GM21390 (cell line): ENCODE results near the gene DHRS3.

Source experiments
- ATAC-seq: cut with Tn5 transposase; IDR thresholded peaks from one replicate; pipeline ENCODE4 v1.9.1; 2021; ENCODE audit not compliant: unreplicated experiment

DHRS3 gene

GRCh38 chr1:12617511-12617900 is 504 bp downstream of the DHRS3 start:
- no peak for ATAC-seq

DNA sequence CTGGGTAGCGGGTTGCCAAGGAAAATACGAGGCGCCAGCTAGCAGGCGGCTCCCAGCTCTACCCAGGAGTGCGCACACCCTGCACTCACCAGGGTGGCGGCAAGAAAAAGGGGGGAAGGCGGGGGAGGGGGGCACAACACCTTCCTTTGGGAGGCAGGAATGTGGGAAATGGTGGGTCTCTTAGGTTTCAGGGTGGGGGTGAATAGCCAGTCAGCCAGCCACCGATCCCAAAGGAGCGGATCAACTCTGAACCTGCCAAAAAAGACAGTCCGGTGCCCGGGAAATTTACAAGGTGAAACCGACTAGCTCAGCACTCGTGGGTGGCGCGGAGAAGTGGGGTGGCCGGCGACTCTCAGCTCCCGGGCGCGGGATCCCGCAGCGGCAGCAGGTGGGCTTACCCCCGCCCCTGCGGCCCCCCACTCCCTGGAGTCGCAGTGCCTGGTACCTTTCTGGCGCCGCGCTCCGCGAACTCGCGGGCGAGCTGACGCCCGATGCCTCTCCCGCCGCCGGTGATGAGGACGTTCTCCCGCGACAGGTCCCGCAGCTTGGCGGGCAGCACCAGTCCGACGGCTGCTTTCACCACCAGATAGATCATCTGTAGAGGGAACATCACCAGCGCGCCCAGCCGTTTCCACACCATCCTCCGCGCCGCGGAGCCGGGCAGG is 1.2 kb downstream of the DHRS3 start:
- no peak for ATAC-seq

- ATAC-seq: no peak
Observed at GRCh38 chr1:12615865-12616708, 1.9 kb downstream of the DHRS3 start.

DNA sequence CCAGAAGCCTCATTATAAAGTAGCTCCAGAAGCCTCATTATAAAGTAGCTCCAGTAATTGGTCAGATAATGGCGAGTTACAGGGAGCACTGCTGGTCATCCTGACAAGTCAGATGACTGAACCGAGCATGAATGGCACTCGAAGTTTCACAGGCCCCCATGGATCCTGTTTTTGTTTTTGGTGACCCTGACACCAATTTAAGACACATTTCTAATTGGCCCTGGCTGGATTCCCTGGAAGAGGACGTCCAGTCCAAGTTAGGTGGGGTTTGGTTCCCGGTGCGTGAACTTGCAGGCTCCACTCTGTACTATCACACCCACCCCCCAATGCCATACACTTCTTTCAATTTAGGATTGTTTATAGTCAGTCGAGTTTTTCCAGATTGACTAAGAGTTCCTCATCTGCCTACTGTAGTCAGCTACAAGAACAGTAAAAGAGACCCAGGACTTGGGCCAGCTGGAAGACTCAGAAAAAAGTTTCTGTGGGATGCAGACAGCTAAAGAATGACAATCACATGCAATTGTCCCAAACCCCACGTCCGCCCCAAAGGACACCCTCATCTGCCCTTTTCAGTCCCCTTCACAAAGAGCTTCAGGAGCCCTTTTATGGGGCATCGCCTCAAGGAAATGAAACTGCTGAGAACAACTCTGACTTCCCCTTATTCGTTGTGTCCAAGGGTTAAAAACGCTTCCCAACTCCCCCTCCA is 2.7 kb downstream of the DHRS3 start:
- no peak for ATAC-seq

GRCh38 chr1:12614402-12615158 is 3.4 kb downstream of the DHRS3 start:
- ATAC-seq: no peak

DNA sequence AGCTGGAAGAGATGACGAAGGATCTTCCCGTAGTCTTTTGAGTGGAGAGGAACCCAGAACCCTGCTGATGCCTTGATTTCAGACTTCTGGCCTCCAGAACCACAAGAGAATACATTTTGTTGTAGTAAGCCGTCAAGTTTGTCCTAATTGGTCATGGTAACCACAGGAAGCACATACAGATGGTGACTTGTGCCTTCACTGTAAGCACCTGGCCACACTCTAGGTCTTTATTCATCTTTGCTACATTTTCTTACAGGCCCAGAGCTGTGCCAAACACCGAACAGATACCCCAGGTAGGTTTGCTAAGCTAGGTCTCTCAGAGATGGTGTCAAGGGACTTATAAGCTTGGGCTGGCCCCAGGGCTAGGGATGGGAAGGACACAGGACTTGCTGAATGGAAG is 4.8 kb downstream of the DHRS3 start:
- ATAC-seq: no peak

DNA sequence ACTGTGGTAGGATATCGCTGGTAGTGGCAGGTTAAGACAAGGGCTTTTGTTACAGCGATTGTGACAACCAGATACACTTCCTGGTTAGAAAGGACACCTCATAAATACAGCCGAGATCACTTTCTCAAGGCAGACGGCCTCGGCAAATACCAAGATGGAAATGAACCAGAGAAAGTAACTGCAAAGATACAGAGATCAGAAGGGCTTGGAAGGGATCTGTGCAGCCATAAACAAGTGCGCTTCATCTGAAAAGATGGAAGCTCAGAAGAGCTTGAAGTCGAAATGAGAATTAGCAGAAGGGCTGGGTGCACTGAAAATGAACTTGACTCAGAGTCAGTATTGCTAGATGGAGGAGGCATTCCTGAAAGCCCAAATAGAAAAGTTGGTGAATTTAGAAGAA is 7.1 kb downstream of the DHRS3 start:
- no peak for ATAC-seq

DNA sequence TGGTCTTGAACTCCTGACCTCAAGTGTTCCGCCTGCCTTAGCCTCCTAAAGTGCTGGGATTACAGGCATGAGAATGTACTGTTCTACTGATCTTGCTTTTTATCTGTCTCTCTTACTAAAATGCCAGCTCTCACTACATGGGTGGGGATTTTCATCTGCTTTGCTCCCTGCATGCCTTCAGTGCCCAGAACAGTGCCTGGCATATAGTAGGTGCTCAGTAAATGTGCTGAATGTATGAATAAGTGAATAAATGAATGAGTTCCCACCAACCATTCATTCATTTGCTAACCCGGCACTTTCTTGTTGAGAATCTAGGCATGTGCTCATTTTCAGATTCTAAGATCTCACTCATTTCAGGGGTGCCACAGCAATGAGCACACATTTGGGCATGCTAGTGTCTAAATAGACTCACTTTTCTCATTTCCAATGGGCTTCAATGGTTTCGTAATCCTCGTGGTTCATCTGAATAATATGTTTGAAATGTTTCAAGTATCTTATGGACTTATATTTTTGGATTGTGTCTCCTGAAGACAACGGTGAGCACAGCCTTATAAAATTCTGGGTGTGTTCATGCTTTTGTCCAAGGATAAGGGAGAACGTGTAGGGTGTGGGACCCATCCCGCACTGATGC is 7.6 kb downstream of the DHRS3 start:
- ATAC-seq: no peak

DNA sequence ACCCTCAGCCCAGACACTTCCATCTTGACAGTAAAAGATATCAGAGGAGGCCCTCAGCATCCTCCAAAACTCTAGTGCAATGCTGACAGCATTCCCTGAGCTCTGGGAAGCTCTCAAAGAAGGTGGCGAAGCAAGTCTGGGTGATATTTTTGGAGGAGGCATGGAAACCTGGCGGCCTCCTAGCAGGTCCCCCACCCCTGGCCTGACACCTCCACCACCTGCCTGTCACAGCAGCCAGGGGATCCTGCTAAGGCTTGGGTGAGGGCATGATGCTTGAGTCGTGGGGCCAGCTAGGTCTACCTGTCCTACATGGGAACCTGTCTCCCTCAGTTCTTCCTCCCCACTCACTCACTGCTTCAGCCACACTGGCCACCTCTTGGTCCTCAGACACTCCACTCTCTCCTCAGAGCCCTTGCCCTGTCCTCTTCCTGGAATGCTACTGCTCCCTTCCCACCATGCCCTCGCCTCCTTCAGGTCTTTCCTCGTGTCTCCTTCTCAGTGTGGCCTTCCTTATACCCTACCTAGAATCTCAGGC is 8.5 kb downstream of the DHRS3 start:
- no peak for ATAC-seq

- no peak for ATAC-seq
Observed at GRCh38 chr1:12608311-12608957, 9.6 kb downstream of the DHRS3 start.

DNA sequence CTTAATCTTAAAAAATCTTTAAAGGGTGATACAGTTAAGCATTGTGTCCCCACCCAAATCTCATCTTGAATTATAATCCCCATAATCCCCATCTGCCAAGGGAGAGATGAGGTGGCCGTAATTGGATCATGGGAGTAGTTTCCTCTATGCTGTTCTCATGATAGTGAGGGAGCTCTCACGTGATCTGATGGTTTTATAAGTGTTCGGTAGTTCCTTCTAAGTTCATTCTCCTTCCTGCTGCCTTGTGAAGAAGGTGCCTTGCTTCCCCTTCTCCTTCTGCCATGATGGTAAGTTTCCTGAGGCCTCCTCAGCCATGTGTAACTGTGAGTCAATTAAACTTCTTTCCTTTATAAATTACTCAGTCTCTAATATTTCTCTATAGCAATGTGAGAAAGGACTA is 10.7 kb downstream of the DHRS3 start:
- no peak for ATAC-seq

GRCh38 chr1:12604986-12605385 is 13.0 kb downstream of the DHRS3 start:
- no peak for ATAC-seq

GRCh38 chr1:12604114-12604874 is 13.7 kb downstream of the DHRS3 start:
- peak; percentile 54 for ATAC-seq

DNA sequence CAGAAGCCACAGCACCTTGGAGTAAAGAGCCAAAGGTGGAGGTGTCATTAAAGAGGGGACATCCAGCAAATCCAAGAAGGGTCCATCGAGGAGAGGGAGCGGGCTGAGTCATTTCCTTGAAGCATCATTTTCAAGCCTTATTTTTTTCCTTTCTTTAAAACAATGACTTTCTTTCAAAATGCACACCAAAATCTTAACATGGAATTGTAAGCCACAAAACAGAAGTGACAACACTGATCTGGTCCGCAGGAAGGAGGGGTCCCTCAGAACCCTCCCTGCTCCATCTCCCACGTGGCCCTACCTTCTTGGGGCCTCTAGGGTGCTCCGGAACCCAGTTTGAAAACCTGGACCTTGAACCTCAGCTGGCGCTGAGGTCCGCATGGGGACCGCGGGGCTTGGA is 14.8 kb downstream of the DHRS3 start:
- ATAC-seq: no peak

DNA sequence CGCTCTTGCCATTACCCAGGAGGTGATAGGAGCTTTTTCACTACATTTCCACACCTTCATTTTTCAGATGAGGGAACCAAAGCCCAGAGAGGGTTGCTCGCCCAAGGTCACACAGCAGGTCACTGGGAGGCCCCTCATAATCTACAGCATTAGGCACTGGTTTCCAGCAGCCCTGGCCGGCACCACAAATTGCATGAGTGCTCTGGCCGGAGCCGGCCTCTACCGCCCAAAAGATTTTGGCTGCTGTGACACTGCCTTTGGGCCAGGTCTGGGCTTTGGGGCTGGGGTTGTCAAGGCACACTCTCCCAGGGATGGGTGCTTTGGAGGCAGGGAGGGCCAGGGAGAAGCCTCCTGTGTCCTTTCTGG is 15.4 kb downstream of the DHRS3 start:
- no peak for ATAC-seq

DNA sequence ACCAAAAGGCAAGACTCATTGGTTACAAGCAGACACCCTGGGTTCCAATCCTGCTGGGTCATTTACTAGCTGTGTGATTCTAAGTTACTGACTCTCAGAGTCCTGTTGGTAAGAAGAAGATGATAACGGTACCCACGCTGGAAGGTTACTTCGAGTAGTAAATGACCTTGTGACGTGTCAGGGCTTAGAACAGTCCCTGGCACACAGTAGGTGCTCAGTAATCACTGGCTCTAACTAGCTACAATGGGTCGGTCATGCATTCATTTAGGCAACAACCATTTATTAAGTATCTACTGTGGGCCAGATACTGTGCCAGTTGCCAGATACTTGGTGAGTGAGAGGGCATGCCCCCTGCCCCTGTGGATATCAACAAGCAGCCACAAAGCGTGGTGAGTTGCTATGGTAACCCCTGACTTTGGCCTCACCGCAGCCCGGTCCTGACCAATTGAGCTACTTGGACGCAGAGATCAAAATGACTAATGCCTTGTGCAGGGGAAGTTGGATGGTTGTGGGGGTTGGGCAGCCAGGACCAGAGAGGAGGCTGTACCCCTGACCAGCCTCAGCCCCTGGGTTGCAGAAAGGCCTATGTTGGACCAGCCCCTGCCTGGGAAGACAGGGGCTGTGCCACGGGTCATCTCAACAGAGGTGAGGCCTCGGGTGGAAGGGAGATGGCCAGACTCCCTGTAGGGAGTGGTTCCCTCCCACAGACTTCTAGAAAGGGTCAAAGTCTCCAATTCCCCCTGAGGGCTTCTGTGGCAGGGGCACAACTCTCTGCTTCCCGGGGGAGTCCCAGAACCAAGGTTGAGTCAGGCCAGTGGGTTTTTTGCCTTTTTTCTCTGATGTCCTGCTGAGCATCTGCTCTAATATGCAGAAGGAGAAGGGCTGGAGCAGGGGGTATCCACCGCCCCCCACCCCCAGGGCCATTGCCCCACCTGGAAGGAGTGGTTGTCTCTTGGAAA is 16.0 kb downstream of the DHRS3 start:
- ATAC-seq: no peak

DNA sequence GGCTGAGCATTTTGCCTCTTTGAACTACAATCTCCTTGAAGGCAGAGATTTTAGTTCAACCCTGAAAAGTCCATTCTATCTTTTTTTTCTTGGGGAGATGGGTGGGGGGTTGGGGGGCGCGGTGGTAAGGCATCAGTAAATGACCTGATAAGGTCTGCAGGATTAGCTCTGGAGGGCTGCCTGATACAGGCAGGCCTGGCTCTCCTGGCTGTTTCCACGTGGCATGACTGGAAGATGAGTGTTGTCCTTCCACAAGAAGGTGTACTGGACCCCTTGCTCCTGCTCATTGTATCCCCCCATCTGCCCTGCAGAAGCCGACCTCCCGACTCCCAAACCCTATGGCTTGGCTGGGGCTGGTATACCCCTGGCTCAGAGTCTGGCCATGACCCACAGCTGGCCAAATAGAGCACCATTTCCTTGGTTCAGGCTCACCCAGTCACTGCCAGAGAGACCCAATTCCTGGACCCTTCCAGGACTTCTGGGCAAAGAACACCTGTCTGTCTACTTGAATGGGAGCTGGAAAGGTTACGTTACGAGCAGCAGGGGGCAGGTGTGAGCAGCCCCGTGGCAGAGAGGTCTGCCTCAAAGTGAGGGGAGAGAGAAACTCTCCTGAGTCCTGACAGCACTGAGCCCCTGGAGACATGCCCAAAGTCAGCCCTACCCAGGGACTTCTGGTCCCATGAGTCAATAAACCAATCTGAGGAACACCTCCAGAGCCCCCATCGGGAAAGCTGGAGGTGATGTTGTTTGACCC is 17.0 kb downstream of the DHRS3 start:
- no peak for ATAC-seq

DNA sequence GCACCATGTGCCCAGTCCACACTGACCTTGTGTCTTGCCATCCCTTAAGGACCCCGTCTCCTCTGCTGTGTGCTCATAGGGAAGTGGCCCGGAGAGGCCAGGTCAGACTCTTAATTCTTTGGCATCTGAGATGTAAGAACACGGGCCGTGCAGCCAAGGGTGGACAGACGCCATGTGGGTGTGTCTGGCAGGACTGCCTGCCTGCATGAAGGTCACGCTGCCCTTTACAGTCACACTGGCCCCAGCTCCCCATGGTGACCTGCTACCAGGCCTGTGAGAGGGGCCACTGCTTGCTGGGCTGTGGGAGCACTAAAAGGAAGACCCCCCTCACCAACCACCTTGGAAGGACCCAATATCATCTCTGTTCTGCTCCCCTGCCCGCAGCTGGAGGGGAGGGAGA is 17.7 kb downstream of the DHRS3 start:
- no peak for ATAC-seq
